ENCODE data around the gene SPSB1.

SPSB1 gene

DNA sequence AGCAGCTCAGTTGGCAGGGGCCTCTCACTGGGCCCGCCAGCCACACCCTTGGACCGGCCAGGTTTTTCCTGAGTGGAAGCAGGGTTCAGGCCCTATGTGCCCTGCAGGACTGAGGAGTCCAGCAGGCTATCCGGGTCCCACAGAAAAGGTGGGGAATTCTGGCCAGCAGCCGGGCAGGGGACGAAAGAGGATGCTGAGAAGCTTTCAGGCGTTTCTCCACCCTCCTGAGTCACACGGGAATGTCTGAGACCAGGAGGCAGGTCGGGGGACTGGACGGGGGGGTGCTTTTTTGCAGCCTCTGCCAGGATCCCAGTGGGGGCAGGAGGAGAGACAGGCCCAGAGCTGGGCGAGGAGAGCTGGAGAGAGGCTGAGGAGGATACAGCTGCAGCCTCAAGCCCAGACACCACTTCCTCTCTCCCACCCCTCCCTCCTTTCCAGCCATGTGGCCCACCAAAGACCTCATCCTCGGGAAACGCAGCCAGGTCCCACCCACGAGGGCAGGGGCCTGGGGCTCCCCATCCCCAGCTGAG is 105.4 kb downstream of the SPSB1 start:
- DNase-seq = no peak

DNA sequence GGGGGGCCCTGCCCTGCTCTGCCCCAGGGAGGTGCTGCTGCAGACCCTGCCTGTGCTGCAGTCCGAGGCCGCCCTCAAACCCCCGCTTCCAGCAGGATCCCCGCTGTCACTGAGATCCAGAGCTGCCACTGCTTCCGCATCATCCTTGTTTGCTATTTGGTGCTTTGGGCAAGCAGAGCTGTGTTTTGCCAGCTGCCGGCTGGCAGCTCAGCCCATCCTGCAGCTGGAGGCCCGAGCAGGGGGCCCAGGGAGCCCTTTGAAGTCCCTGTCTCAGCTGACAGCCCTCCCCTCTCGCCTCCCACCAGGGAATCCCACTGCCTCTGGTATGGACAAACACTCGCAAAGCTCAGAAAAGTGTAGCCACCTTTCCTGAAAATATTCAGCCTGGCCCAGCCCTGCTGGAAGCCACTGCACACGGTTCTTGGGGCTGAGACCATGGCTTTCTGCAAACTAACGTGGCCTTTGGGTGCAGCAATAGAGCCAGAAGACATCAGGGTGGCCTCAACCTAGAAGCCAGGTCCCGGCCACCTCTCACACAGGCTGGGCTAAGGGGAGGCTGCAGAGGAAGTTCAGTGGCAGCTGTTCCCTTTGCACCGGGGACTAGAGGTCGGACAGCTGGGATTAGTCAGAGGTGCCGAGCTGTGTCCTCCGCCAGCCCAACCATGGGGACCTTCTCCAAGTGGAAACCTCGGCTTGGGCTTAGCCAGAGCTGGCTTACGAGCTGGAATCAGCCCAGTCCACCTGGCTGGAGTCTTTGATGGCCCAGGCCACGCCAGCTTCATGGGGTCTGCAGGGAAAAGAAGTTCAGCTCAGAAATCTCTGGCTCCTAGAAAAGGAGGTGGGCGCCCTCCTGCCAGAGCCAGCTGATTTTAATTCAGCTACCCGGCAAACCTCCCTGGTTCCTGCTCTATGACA is 107.1 kb downstream of the SPSB1 start:
- DNase-seq = no peak

DNA sequence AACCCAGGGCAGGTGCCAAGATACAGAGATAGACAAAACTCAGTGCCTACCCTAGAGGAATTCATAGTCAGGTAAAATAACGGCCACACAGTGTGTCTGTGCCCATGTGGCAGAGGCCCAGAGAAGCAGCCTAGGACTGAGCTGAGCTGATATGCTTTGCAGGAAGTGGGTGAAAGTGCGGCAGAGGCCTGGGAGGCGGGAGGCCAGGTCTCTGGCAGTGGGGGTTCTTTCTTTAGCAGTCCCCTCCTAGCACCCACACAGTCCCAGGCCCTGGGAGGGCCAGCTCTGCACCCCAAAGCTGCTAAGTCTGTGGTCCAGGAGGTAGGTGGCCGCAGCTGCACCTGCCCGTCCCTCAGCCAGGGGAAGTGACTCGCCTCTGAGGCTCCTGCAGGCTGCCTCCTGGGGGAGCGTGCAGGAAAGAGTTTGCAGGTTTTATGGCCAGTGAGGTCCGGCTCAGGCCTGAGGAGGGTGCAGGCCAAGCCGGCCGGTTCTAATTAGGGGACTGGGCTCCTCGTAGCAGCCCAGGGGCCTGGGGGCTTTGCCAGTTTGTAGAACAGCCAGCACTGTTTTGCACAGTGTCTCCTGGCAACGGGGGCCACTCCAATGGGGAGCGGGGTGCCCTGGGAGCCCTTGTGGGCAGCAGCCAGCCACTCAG is 107.9 kb downstream of the SPSB1 start:
- no peak for DNase-seq

DNA sequence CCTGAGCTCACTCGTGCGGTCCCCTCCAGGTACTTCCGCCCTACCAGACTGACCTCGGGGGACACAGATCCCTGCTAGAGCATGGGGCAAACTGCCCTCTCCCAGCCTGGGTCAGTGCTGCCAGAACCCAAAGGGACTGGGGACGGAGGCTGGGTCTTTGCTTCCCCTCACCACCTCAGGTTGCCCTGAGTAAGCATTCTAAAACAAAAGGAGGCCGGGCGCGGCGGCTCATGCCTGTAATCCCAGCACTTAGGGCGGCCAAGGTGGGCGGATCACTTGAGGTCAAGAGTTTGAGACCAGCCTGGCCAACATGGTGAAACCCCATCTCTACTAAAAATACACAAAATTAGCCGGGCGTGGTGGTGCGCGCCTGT is 108.4 kb downstream of the SPSB1 start:
- no peak for DNase-seq

DNA sequence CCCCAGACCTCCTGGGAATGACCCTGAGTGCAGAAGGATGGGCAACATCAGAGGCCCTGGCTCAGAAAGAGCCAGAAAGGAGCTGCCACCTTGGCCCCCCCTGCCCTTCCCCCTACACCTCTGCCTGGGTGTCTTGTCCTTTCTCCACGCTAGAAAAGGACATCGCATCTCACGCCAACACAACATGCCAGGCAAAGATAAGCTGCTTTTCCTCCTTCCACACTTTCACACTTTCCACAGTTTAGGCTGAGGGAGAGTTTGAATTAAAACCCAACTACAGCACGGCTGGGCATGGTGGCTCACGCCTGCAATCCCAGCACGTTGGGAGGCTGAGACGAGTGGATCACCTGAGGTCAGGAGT is 109.5 kb downstream of the SPSB1 start:
- no peak for DNase-seq

DNA sequence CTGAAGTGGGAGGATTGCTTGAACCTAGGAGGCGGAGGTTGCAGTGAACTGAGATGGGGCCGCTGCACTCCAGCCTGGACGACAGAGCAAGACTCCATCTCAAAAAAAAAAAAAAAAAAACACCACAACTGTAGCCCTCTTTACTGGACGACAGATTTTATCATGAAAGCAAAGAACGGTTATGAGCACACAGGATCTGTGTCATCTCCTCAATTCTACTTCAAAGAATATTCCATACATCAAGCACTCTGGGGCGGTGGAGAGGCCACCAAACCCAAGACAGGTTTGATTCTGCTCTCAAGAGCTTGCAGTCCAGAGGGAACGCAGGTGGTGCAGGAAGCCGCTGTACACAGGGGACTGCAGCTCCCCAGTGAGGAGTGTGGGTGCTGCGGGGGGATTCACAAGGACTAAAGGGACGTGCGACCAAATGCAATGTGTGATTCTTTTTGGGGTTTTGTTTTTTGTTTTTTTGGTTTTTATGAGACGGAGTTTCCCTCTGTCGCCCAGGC is 110.1 kb downstream of the SPSB1 start:
- DNase-seq = no peak

DNA sequence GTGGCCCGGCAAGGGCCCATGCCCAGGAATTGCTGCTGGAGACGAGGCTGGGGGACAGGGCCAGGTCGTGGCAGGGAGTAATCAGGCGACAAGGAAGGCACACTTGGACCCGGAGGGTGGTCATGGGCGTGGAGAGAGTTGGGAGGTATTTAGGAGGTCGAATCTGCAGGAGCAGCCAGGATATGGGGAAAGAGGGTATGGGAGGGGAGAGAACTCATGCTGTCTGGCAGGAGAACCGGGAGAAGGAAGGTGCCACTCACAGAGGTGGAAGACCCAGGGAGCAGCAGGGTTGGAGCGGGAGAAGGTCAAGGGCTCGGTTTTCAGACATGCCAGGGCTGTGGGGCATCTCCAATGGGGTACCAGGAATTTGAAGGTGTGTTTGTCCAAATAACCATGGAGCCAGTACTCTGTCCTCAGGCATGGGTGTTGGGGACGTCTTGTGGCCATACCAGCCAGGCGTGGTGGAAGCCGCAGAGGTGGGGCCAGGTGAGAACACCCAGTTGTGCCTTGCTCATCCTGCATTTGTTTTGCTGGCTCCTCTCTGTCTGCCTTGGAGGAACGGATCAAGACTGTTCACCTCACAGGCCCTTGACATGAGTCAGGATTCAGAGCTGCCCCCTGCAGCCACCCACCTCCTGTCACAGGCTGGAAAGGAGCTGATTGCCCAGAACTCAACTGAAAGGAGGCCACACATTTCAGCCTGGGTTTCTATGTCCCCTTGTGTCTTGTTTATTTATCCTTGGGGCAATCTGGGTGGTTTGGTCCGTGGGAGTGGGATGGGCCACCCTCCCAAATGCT is 111.6 kb downstream of the SPSB1 start:
- DNase-seq = no peak

DNA sequence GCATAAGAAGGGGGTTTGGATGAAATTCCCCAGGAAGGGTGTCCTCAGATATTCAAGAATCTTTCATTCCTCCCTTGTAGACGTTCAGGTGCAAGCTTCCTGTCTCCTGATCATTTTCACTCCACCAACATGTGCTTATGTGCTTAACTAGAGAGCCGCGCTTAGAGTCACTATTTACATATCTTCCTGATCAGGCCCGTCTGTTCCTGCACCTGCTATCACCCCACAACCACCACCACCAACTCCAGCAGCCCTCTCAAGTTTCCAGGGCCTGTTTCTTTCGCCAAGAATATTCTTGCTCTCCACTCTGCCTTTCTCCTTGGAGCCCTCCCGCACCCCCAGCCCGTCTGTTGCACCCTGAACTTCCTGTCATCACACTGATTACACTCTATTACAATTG is 113.4 kb downstream of the SPSB1 start:
- no peak for DNase-seq

DNA sequence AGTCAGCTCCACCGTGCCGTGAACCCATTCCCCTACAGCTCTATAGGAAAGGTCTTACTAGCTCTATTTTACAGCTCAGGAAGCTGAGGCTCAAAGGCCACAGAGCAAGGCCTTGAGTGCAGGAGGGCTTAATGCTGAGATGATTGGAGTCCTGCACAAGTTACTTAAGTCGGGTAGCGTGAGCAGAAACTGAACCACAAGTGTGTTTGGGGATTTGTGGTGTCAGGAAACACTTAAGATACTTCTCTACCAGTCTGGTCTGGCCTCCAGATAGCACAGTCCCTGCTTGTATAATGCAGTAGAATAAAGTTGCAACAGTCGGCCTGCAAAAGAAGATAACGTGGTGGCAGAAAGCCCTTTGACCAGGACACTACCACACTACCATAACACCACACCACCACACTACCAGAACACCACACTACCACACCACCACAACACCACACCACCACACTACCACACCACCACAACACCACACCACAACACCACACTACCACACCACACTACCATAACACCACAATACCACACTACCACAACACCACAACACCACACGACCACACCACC is 118.1 kb downstream of the SPSB1 start:
- no peak for DNase-seq

DNA sequence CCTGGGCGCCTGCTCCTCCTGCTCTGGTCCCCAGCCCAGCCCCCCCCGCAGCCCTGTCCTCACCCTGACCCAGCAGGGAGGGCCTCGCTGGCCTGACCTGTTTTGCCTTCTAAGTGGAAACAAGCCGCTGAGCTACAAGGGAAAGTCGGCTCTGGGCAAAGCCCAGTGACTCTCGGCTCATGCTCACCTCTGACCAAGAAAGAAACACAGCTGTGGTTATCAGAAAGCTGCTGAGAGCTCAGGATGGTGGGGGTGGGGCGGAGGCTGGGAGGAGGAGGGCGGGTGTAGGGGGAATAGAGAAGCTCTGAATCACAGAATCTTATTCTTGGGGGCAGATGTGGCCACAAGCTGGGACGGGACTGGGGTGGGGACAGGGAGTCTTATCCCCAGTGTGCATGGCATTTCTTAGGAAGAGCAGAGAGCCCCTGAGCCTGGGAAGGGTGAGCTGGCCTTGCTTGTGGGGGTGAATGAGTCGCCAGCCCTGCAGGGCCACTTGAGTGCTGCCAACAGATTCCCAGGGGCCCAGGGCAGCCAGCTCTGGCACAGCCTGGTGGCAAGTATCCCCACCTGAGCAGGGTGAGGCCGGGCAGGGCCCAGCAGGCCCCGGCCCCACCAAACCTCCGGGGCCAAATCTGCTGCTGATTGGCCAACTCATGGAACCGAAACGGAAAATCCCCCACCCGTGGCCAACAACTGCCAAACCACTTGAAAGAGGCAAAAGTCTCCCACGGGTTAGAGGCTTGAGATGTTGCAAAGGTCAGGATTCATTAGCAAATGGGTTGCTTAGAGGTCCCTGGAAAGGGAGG is 120.6 kb downstream of the SPSB1 start:
- peak; percentile 31 for DNase-seq

DNA sequence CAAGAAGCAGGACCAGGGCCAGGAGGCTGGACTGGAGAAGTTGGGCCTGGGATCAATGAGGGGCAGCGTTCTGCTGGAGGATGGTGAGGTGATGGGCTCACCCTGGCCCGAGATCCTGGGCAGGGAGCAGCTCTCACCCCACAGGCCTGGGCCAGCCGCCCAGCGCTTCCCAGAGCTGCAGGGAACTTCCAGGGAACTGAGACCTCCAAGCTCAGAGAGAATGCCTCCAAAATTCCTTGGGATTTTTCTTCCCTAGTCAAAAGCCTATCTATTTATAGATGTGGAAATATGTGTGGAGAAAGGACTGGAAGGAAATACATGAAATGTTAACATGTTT is 121.2 kb downstream of the SPSB1 start:
- no peak for DNase-seq

DNA sequence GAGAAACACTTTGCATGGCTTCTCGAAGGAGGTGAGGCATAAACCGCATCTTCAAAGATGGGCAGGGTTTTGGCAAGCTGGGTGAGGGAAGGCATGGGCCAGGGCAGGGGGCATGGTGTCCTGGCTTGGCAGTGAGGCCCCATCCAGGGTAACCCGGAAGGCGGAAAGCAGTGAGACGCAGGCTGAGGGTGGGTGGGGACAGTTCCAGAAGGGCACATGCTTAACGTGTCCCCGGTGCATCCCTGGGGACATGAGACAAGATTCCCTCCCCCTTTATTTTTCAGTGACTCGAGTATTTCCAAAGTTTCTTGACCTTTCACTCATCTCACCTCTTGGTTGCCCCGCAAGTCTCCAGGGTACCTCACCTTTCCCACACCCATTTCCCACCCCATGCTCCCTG is 123.8 kb downstream of the SPSB1 start:
- DNase-seq = no peak

DNA sequence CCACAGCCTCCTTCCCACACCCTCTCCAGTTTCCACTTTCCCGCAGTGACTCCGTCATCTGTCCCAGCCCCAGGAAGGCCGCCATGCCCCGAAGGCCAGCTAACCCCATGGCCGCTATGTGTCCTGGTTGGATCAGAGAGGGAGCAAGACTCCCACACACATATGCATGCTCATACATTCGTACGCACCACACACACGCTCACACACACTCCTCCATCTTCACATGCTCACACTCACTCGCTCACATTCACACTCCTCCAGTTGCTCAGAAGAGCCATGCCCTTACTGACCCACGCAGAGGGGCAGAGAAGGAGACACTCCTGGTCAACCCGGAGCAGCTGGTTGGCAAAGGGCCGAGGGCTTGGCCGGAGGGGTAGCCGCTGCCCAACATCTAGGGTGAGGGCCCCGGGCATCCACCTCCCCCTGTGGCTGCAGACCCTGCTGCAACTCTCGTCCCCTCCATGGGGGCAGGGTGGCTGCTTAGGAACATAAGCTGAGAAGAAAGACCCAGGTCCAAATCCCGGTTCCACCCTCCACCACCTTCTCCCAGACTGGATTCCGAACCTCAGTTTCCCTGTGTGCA is 124.3 kb downstream of the SPSB1 start:
- DNase-seq = no peak

DNA sequence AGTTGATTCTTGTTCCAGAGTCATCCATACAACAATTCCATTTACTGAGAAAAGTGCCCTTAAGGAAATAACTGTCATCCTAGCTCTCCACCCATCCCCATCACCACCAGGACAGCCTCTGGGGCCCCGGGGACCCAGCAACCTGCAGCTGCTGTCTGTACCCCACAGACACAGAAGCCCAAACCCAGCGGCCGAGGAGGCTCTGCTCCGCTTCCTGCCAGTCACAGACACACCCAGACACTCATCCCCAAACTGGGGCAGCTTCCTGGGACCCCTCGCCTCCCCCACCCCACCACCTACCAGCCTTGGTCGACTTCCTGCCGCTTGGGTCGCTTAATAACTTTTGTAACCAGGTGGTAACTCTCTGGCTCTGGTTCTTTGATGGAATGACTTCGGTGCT is 125.0 kb downstream of the SPSB1 start:
- DNase-seq = no peak

DNA sequence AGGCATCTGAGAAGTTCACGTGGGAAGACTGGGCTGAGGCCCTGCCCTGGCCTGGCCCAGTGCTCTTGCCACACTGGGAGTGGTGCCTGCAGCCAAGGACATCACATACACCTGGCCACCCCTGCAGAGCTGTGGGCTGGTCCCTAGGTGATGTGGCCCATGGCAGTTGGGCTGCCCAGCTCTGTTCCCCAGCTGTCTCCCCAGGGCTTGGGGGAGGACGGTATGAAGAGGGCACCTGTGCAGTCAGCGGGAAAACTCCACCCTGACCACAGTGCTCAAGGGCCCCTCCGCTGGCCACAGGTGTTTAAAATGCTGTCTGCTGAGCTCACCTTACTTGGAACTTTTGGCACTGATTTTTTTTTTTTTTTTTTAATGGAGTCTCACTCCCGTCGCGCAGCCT is 126.2 kb downstream of the SPSB1 start:
- no peak for DNase-seq
